GM15510 (cell line): Measurements from ENCODE around the gene KCNE3.

ENCODE experiments used
- POLR2A ChIP-seq: IDR thresholded peaks from 3 replicates; pipeline ENCODE4 v1.6.1; 2011; ENCODE audit warnings: borderline replicate concordance; ENCODE audit not compliant: insufficient read length; ENCODE audit errors: extremely low read depth

KCNE3 gene

DNA sequence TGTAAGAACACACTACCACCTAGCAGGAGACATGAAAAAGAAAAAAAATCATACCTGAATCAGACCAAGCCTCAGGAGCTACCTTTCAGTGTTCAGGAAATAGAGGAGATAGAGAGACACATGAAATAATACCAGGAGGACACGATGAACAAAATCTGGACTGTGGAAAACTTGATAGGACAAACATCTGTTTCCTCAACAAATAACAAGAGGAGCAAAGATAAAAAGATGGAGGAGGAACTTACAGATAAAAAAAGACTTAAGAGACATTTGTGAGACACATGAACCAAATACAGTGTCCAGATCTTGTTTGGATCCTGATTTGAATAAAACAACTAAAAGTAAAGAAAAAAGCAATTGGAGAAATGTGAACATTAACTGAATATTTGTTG is 12.4 kb upstream of the KCNE3 start:
- TF ChIP-seq POLR2A: no peak

DNA sequence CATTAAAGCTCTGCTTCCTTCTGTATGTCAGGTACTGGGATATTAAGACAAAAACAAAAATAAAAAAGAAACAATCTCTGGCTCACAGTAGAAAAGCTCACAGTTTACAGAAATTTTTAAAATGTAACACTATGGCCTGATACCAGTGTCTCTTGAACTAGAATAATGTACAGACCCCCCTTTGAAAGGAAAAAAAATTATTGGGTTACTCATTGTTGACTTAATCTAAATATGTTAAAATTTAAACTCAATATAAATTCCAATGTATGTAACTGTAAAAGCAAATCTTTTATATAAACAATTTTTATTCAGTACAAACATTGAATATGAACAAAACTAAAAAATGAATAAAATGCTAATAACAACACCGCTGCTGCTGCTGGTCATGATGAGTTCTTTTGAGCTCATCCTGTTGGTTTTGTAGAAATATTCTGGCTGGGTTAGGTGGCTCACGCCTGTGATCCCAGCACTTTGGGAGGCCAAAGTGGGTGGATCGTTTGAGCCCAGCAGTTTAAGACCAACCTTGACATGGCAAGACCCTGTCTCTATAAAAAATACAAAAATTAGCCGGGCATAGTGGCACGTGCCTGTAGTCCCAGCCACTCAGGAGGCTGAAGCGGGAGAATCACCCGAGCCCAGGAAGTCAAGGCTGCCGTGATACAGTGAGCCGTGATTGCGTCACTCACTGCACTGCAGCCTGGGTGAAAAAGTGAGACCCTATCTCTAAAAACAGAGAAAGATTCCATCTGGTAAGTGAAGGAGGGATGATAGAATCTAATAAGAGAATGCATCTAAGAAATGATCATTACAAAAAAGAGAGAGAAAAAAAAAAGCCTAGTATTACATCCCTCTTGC is 11.8 kb upstream of the KCNE3 start:
- TF ChIP-seq POLR2A: no peak

DNA sequence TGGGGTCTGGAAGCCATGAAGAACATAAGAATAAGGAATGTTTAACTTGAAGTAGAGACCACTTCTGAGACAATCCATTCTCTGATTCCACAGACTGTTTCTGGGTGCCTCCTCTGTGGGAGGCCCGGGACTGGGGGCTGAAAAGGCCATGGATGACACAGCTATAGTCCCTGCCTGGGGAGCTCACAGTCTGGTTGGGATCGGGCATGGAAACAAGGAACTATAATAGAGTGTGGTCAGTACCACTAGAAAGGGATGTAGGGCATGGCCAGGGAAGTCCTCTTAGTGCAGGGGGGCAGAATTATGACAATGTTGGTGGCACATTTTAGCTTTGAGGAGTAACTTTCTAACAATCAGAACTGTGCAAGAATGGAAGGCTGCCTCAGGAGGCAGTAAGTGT is 9.2 kb upstream of the KCNE3 start:
- TF ChIP-seq POLR2A: no peak

DNA sequence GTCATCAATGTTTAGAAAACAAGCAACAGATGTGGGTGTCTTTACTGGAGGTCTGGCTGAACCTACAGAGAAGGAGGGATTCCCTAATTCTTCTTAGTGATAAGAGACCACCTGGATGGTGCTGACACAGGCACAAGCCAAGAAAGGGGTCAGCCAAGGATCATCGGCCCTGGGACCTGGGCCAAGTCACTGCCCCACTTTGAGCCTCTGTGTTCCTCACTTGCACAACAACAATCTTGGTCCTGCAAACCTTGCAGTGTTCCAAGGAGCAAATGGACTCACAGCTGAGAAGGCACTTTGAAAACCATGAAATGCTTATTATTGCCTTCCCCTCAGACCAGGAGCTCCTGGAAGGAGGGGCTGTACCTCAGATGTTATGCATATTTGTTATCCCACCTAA is 7.0 kb upstream of the KCNE3 start:
- TF ChIP-seq POLR2A: no peak

DNA sequence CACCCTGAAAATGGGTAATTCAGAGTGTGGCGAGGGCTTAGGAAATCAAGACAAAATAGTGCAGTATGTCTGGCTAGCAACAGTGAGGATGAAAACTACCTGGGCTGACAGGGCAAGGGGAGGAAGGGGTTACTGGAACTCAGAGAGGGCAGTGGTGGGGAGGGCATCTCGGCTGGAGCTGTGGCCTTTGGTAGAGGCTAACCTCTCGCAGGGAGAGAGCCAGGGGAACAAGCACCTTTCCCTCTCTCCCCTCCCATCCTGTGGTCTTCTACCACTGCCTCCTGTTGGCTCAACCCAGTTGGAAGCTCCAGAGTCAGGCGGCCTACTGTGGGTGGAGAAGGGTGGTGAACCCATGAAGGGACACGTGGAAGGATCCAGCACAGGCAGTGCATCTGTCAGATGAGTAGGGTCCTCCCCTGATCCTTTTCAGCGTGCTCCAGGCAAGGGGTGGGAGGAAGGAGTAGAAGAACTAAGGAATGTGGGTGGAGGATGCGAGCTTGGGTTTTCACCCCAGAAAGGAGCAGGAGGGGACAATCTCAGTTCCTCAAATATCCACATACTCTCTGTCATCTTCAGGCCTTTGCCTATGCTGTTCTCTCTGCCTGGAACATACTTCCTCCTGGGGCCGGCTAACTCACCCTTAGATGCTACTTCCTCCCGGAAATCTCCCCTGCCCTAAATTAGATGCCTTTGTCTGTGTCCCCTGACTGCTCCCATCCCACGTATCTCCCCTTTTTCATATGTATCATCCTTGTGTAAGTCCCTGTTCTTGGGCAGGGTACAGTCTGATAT is 6.2 kb upstream of the KCNE3 start:
- no peak for TF ChIP-seq POLR2A

DNA sequence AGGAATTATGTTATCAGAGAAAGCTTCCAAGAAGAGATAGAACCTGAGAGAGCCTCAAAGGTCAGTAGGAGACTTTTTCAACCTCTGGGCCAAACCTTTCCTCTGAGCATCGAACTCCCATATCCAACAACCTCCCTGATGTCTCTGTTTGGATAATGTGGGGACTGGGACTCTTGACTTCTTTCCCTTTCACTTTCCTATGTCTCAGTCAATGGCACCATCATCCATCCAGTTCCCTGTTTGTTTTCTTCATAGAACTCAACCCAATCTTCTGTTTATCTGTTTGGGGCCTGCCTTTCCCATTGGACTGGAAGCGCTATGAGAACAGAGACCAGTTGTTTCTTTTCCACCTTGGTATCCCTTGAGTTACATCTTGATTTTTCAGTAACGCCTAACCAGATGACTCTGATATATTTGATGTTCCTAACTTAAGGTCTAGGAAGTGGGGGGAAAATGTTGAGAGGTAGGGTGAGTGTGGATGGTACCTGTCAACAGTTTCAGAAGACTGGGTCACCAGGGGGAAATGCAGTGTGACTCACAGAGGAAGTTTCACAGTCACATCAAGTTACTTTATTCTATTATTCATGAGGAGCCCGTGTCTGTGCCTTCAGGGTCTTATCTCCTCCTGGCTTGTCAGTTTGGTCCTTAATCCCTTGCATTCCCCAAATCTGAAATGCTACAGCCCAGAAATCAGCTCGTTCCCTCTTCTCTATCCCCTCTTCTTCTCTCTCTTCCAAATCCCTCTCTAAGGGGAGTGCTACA is 4.5 kb upstream of the KCNE3 start:
- TF ChIP-seq POLR2A: no peak

DNA sequence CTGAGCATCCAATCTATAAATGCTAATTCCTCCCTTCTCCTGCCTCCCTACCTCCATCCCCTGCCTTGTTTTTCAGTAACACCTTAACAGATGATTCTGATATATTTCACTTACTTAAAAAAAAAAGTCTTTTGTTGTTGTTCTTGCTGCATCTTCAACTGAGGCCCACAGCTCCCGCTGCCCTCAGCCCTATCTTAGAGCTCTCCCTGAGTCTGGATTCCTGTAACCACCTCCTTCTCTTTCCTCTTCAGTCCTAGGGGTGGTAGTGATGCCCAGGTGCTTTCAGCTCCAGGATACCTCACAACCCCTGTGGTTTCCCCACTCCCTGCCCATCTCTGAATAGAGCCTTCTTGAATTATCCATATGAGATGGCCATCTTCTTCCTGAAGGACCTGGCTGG is 3.7 kb upstream of the KCNE3 start:
- no peak for TF ChIP-seq POLR2A

DNA sequence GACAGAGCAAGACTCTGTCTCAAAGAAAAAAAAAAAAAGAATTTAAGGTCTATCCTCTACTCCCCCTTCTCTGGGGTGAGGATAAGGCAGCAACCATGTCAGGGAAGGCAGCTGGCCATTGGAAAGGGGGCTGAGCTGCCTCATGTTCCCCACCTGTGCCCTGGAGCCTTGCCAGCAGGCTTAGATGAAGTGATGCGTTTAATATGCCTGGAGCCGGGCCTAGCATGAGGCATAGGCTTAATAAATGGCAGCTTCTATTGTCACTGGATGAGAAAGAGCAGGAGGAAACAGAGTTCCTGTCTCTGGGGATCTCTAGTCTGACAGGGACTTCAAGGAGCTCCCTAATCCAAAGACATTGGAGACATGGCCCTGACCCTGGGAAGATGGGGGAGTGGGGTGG is 3.2 kb upstream of the KCNE3 start:
- no peak for TF ChIP-seq POLR2A

DNA sequence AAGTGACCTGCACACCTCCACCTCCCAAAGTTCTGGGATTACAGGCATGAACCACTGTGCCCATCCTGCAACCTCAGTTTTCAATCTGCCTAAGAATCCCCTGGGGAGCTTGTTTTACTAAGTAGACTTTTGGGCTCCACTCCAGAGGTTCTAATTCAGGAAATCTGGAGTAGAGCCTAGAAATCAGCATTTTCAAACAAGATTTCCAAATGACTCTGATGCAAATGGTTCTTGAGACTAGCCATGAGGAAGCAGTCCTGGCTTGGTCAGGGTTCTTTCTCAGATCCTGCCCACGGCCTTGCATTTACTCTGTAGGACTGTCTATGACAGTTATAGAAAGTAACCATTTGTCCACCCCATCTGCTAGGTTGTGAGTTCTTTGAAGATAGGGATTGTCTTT is 1.6 kb upstream of the KCNE3 start:
- TF ChIP-seq POLR2A: no peak

DNA sequence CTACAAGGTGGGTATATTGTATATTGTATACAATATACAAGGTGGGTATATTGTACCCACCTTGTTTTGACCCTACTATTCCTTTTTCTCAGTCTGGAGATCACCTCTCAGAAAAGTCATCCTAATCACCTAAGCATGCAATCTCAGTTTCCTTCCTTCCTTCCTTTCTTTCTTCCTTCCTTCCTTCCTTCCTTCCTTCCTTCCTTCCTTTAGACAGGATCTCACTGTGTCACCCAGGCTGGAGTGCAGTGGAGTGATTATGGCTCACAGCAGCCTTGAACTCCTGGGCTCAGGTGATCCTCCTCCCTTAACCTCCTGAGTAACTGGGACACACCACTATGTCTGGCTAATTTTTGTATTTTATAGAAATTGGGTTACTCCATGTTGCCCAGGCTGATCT is 1.2 kb upstream of the KCNE3 start:
- TF ChIP-seq POLR2A: no peak

DNA sequence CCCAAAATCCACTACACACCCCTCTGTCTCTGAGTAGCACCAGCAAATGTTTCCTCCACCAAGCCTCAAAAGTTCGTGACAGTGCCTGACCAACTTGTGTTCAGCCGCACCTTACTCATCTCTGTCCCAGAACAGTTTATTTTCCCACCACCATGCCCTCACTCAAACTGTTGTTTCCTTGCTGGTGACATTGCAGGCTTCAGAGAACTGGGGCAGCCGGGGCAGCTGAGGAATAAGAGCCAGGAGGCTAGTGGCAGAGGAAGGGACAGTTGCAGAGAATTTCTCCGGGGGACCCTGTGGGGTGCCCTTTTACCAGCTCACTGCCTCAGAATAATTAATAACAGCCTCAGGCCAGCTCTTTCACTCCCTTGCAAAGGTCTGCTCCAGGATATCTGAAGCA is 709 bp upstream of the KCNE3 start:
- no peak for TF ChIP-seq POLR2A

DNA sequence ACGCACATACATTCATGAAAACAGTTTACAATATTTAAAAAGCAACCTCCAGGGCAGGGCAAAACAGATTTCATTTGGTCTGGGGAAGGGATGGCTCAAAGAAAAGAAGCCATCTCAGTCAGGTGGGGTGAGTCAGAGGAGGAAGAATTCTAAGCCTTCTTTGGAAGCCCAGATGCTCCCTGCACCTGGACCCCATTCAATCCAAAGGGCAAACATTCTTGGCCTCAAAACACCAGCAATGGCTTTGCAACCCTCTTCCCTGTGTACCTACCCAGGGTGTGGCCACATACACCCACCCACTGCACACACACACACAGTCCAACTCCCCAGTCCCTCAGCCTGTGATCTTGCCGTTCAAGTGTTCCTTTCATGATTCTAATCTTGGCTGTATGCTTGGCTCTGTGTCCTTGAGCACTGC is 2.0 kb downstream of the KCNE3 start:
- TF ChIP-seq POLR2A: no peak

DNA sequence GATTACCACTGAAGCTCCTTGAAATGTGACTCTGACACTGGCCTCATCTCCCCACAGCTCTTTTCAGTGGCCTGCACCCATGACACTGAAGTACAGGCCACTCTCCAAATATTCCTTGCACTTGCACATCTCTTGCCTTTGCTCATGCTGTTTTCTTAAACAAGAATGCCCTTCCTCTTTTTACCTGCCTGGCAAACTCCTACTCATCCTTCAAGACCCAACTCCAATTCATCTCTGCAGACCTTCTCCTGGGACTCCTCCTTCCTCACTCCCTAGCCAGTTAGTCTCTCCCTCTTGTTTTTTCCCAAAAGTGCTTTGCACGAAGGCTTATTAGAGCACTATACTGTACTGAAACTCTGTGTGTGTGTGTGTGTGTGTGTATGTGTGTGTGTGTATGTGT is 2.6 kb downstream of the KCNE3 start:
- TF ChIP-seq POLR2A: no peak

DNA sequence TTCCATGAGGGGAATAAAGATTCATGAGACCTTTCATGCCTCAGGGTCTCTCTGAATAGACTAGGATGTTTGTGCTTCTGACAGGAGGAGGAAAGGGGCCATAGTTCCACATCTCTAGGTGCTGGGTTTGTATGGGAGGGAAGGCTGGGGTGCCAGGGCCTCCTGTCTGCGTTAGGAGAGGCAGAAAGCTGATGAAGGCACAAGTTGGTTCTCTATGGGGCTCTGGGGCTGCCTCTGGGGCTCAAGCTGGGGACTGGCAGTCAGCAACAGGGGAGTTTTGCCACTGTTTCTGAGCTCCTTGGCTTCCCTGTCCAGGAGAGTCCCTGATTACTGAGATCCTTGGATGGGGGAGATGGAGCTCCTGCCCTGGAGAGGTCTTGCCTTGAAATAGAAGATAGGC is 4.1 kb downstream of the KCNE3 start:
- no peak for TF ChIP-seq POLR2A

DNA sequence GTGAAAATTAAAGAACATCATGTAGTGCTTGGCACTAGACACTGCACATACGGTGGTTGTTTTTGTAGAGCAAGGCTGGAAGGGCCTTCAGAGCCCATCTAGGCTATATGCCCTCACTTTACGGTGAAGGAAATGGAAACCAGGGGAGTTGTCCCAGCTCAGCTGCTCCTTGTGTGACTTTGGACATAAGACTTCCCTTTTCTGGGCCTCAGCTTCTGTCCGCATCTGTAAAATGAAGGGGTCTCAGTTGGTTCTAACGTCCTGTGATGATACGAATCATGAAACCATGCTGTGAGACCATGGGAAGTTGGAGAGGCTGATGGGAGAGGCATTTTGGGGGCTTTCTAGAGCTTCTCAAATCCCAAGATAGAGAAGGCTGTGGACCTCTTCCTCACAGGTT is 4.7 kb downstream of the KCNE3 start:
- no peak for TF ChIP-seq POLR2A
